HCT116 (cell line): Measurements from ENCODE around the gene DDX55. TPM values are rescaled to one million over a fixed set of nuclear protein-coding genes. Genes with fewer than 3 reads are reported as not detected.

ENCODE experiments used
- ATAC-seq: fragments of 200-7000 bp; cut with Tn5 transposase; 2 replicates; pipeline ENCODE4 v1.9.1; 2020; ENCODE audit warnings: mild to moderate bottlenecking, moderate library complexity
- BruUV-seq: library from RNA; stranded (reverse); fragments of 400-500 nt; replicated peaks from 2 replicates; lab custom pipeline; 2021; lab: Mats Ljungman, UMichigan
- CTCF ChIA-PET: fragments of 300-600 bp; sonication (Branson Sonifier 250); formaldehyde crosslinking; loops from one replicate; lab custom pipeline; 2021; ENCODE audit warnings: antibody characterized with exemption; lab: Charles Lee
- POLR2A ChIA-PET: fragments of 300-600, 350-600 bp; sonication (Branson Sonifier 250); formaldehyde crosslinking; loops from one replicate; lab custom pipeline; 2021; ENCODE audit warnings: antibody characterized with exemption; lab: Charles Lee
- RAD21 ChIA-PET, 2 experiments: fragments of 300-600 bp; sonication (Branson Sonifier 250); formaldehyde crosslinking; loops; one replicate each; lab custom pipeline; 2023; ENCODE audit warnings: low total read pairs in 2 of 2; ENCODE audit not compliant: uncharacterized antibody in 2 of 2, unreplicated experiment in 2 of 2, low non-redundant PET in 1 of 2; lab: Charles Lee
- DNase-seq: peaks from one replicate; pipeline ENCODE4 v3.0.0-alpha.2; 2010; ENCODE audit warnings: low read depth, low spot score
- H2AFZ ChIP-seq: fragments of 200-600 bp; shearing (Covaris generic), sonication (generic); 2 replicates; pipeline ENCODE4 v1.6.1; 2017; ENCODE audit warnings: low read depth, mixed run types, mixed read lengths, antibody characterized with exemption, low read length; ENCODE audit not compliant: poor library complexity, severe bottlenecking
- H3K27ac ChIP-seq: 2 replicates; pipeline ENCODE4 v1.5.1; 2012; ENCODE audit warnings: low read depth, low read length
- H3K27me3 ChIP-seq: fragments of 200-600 bp; sonication (generic); 2 replicates; pipeline ENCODE4 v1.6.1; 2016; ENCODE audit warnings: mixed run types, low read length, mixed read lengths; ENCODE audit not compliant: insufficient read depth
- H3K36me3 ChIP-seq, 2 experiments: fragments of 200-500 bp in 1 of 2; fragments of 200-600 bp in 1 of 2; sonication (Bioruptor generic) in 1 of 2; sonication (generic) in 1 of 2; 2 replicates each; pipeline versions ENCODE4 v1.5.1 to v1.6.1; 2014 to 2016; ENCODE audit warnings: low read length in 2 of 2, inconsistent platforms in 1 of 2, mixed read lengths in 1 of 2, mixed run types in 1 of 2; ENCODE audit not compliant: insufficient read depth in 2 of 2, control insufficient read depth in 1 of 2
- H3K4me1 ChIP-seq, 2 experiments: fragments of 200-600 bp in 1 of 2; sonication (generic) in 1 of 2; 2 replicates each; pipeline versions ENCODE4 v1.5.1 to v1.6.1; 2012 to 2017; ENCODE audit warnings: low read length in 2 of 2, inconsistent platforms in 1 of 2, mild to moderate bottlenecking in 1 of 2, mixed read lengths in 1 of 2, mixed run types in 1 of 2, moderate library complexity in 1 of 2; ENCODE audit not compliant: insufficient read depth in 2 of 2, control insufficient read depth in 1 of 2
- H3K4me2 ChIP-seq: fragments of 200-600 bp; sonication (generic); 2 replicates; pipeline ENCODE4 v1.6.1; 2017; ENCODE audit warnings: mixed run types, low read length, mixed read lengths
- H3K4me3 ChIP-seq, 2 experiments: fragments of 200-600 bp in 1 of 2; sonication (generic) in 1 of 2; replicated peaks in 1 of 2; 2 replicates each; pipeline ENCODE4 v1.5.1; 2011 to 2016; ENCODE audit warnings: low read length in 2 of 2, control low read depth in 1 of 2, low read depth in 1 of 2, mild to moderate bottlenecking in 1 of 2, mixed read lengths in 1 of 2, mixed run types in 1 of 2
- H3K79me2 ChIP-seq: fragments of 200-600 bp; sonication (generic); 2 replicates; pipeline ENCODE4 v1.6.1; 2017; ENCODE audit warnings: mild to moderate bottlenecking, mixed run types, low read length, moderate library complexity, mixed read lengths; ENCODE audit not compliant: insufficient read depth
- H3K9ac ChIP-seq: fragments of 200-600 bp; sonication (generic); 2 replicates; pipeline ENCODE4 v1.6.1; 2016; ENCODE audit warnings: low read length, mixed read lengths
- H3K9me2 ChIP-seq: fragments of 200-600 bp; sonication (generic), shearing (Covaris generic); 2 replicates; pipeline ENCODE4 v1.6.1; 2017; ENCODE audit warnings: mixed run types, mild to moderate bottlenecking, moderate library complexity; ENCODE audit not compliant: insufficient read depth
- H3K9me3 ChIP-seq, 2 experiments: fragments of 200-500 bp in 1 of 2; fragments of 200-600 bp in 1 of 2; sonication (Bioruptor generic) in 1 of 2; sonication (generic) in 1 of 2; 2 replicates each; pipeline ENCODE4 v1.6.1; 2014 to 2017; ENCODE audit warnings: low read length in 2 of 2, mixed read lengths in 2 of 2, inconsistent platforms in 1 of 2, low read depth in 1 of 2, mild to moderate bottlenecking in 1 of 2, mixed run types in 1 of 2, moderate library complexity in 1 of 2; ENCODE audit not compliant: control insufficient read depth in 1 of 2, insufficient read depth in 1 of 2
- H4K20me1 ChIP-seq: fragments of 200-600 bp; sonication (generic), shearing (Covaris generic); 2 replicates; pipeline ENCODE4 v1.6.1; 2017; ENCODE audit warnings: mixed run types, mild to moderate bottlenecking, moderate library complexity; ENCODE audit not compliant: insufficient read depth
- CBX3 ChIP-seq: IDR thresholded peaks from 2 replicates; pipeline ENCODE4 v1.6.1; 2012; ENCODE audit warnings: low read depth
- CEBPB ChIP-seq: IDR thresholded peaks from 2 replicates; pipeline ENCODE4 v1.6.1; 2012; ENCODE audit warnings: low read depth
- EGR1 ChIP-seq: IDR thresholded peaks from 2 replicates; pipeline ENCODE4 v1.6.1; 2012; ENCODE audit warnings: low read depth
- ELF1 ChIP-seq: IDR thresholded peaks from 2 replicates; pipeline ENCODE4 v1.6.1; 2012; ENCODE audit warnings: low read depth, borderline replicate concordance
- EZH2 ChIP-seq: fragments of 200-600 bp; sonication (generic); IDR thresholded peaks from 2 replicates; pipeline ENCODE4 v1.6.1; 2017; ENCODE audit warnings: antibody characterized with exemption, mixed run types
- EZH2phosphoT487 ChIP-seq: fragments of 200-600 bp; IDR thresholded peaks from 2 replicates; pipeline ENCODE4 v1.6.1; 2018; ENCODE audit warnings: antibody characterized with exemption, borderline replicate concordance
- FOSL1 ChIP-seq: IDR thresholded peaks from 2 replicates; pipeline ENCODE4 v1.6.1; 2012; ENCODE audit warnings: low read depth
- JUND ChIP-seq: IDR thresholded peaks from 2 replicates; pipeline ENCODE4 v1.6.1; 2012
- MAX ChIP-seq: IDR thresholded peaks from 2 replicates; pipeline ENCODE4 v1.6.1; 2012
- POLR2A ChIP-seq: IDR thresholded peaks from 2 replicates; pipeline ENCODE4 v1.7.0; 2011; ENCODE audit warnings: borderline replicate concordance; ENCODE audit not compliant: insufficient read depth, insufficient read length; ENCODE audit errors: extremely low read depth
- POLR2AphosphoS5 ChIP-seq: IDR thresholded peaks from 2 replicates; pipeline ENCODE4 v1.6.1; 2011; ENCODE audit warnings: mild to moderate bottlenecking, low read depth, low read length, moderate library complexity
- RAD21 ChIP-seq: IDR thresholded peaks from 2 replicates; pipeline ENCODE4 v1.6.1; 2012; ENCODE audit warnings: low read depth, mild to moderate bottlenecking
- REST ChIP-seq: IDR thresholded peaks from 2 replicates; pipeline ENCODE4 v1.6.1; 2012; ENCODE audit warnings: low read depth
- SIN3A ChIP-seq: IDR thresholded peaks from 2 replicates; pipeline ENCODE4 v1.6.1; 2012; ENCODE audit warnings: low read depth
- SP1 ChIP-seq: IDR thresholded peaks from 2 replicates; pipeline ENCODE4 v1.6.1; 2012; ENCODE audit warnings: low read depth
- SRF ChIP-seq: IDR thresholded peaks from 2 replicates; pipeline ENCODE4 v1.6.1; 2012; ENCODE audit warnings: low read depth
- TCF7L2 ChIP-seq: IDR thresholded peaks from 2 replicates; pipeline ENCODE4 v1.7.0; 2011; ENCODE audit warnings: borderline replicate concordance, inconsistent platforms; ENCODE audit not compliant: insufficient read depth, insufficient read length; ENCODE audit errors: extremely low read depth
- YY1 ChIP-seq: IDR thresholded peaks from 2 replicates; pipeline ENCODE4 v1.6.1; 2011; ENCODE audit warnings: low read length, low read depth, moderate library complexity, mild to moderate bottlenecking; ENCODE audit not compliant: insufficient replicate concordance; ENCODE audit errors: extremely low read depth
- ZBTB33 ChIP-seq: IDR thresholded peaks from 2 replicates; pipeline ENCODE4 v1.6.1; 2011; ENCODE audit warnings: mild to moderate bottlenecking, low read length, moderate library complexity; ENCODE audit not compliant: insufficient replicate concordance; ENCODE audit errors: extremely low read depth
- intact Hi-C: fragments of 100-400 bp; cut with micrococcal nuclease; formaldehyde crosslinking; loops from 2 replicates; pipeline ENCODE4 v1.10.0; 2022
- total RNA-seq: library from RNA; stranded (reverse); gene quantifications from one replicate; pipeline ENCODE4 v1.2.1, GENCODE V29; 2021; ENCODE audit not compliant: unreplicated experiment

Gene DDX55
- total RNA-seq, 1 experiment from 2014 or later, result 41.8 TPM

- DNase-seq (no peak), ATAC-seq (no peak)
- Histone ChIP-seq H2AFZ (no peak overlapping the region), H3K4me3 (no peak overlapping the region), H4K20me1 (no peaks in the 10 kb centered on the region), H3K36me3 (peaks cover 55 to 64% of the 10 kb centered on the region in 2 experiments), H3K9ac (no peak overlapping the region), H3K79me2 (peaks cover 95% of the 10 kb centered on the region), H3K27ac (no peak overlapping the region), H3K9me3 (no peaks in the 10 kb centered on the region), H3K4me1 (no peaks in the 10 kb centered on the region), H3K9me2 (no peaks in the 10 kb centered on the region), H3K4me2 (no peak overlapping the region), H3K27me3 (no peaks in the 10 kb centered on the region)
- POLR2A ChIA-PET, result no interaction called here
- CTCF ChIA-PET, result no interaction called here
- BruUV-seq, result no TSS peak
- intact Hi-C loops, result no loop called here
- RAD21 ChIA-PET, result no interaction called here
- no peak for TF ChIP-seq EZH2phosphoT487
- TF ChIP-seq ELF1, result no peak
- no peak for TF ChIP-seq YY1
- no peak for TF ChIP-seq REST
- no peak for TF ChIP-seq POLR2A
- TF ChIP-seq JUND, result no peak
- TF ChIP-seq CBX3, result no peak
- no peak for TF ChIP-seq SP1
- TF ChIP-seq POLR2AphosphoS5, result no peak
- TF ChIP-seq EZH2, result no peak
- TF ChIP-seq EGR1, result no peak
- TF ChIP-seq SIN3A, result no peak
- TF ChIP-seq CEBPB, result no peak
- TF ChIP-seq TCF7L2, result no peak
- no peak for TF ChIP-seq SRF
- no peak for TF ChIP-seq ZBTB33
- TF ChIP-seq FOSL1, result no peak
- TF ChIP-seq RAD21, result no peak
- TF ChIP-seq MAX, result no peak
Measured at GRCh38 chr12:123591702-123592481, 10.0 kb upstream of the DDX55 start.
